ENCODE measurements around the gene CPNE7.

Gene CPNE7

GRCh38 chr16:89530401-89531381, 44.9 kb upstream of the CPNE7 start:
- Histone ChIP-seq H3K4me1 (ENCODE audit: control insufficient read depth, insufficient read depth, low read length) (no peaks in the 10 kb centered on the region), H3K4me3 (ENCODE audit: low read depth, low read length) (no peak overlapping the region), H3K36me3 (ENCODE audit: control insufficient read depth in 2 of 2, insufficient read depth in 1 of 2, low read length in 2 of 2) (peaks cover 36 to 93% of the 10 kb centered on the region in 2 experiments), H3K9me3 (ENCODE audit: control insufficient read depth, insufficient read depth, low read depth, low read length) (no peaks in the 10 kb centered on the region), H3K27ac (ENCODE audit: extremely low read depth, low read depth, low read length) (no peak overlapping the region)
- TF ChIP-seq BCL11A (tag by site-specific recombination; IDR thresholded peaks at IDR 0.05; ENCODE audit: low read depth) (no peak), ZNF571 (tag by site-specific recombination; IDR thresholded peaks at IDR 0.05) (no peak), ZBTB20 (tag by site-specific recombination; IDR thresholded peaks at IDR 0.05) (no peak), ZNF416 (tag by site-specific recombination; IDR thresholded peaks at IDR 0.05) (no peak), ZNF239 (tag by site-specific recombination; IDR thresholded peaks at IDR 0.05) (no peak), ZNF169 (tag by site-specific recombination; IDR thresholded peaks at IDR 0.05) (no peak), ZNF274 (IDR thresholded peaks at IDR 0.05; ENCODE audit: low read length) (no peak), ZNF274 (tag by site-specific recombination; IDR thresholded peaks at IDR 0.05; ENCODE audit: borderline replicate concordance) (no peak), BCL6B (tag by site-specific recombination; IDR thresholded peaks at IDR 0.05) (no peak), ZNF248 (tag by site-specific recombination; IDR thresholded peaks at IDR 0.05) (no peak), ZNF280D (tag by site-specific recombination; IDR thresholded peaks at IDR 0.05) (no peak), ZNF560 (tag by site-specific recombination; IDR thresholded peaks at IDR 0.05; ENCODE audit: borderline replicate concordance) (no peak), ZFHX2 (tag by site-specific recombination; conservative IDR thresholded peaks at IDR 0.05) (no peak), GFI1B (tag by site-specific recombination; IDR thresholded peaks at IDR 0.05) (no peak), ZNF23 (tag by site-specific recombination; IDR thresholded peaks at IDR 0.05; ENCODE audit: borderline replicate concordance) (no peak), ZNF521 (tag by site-specific recombination; IDR thresholded peaks at IDR 0.05) (no peak)
- TF ChIP-seq, protein P1, sequence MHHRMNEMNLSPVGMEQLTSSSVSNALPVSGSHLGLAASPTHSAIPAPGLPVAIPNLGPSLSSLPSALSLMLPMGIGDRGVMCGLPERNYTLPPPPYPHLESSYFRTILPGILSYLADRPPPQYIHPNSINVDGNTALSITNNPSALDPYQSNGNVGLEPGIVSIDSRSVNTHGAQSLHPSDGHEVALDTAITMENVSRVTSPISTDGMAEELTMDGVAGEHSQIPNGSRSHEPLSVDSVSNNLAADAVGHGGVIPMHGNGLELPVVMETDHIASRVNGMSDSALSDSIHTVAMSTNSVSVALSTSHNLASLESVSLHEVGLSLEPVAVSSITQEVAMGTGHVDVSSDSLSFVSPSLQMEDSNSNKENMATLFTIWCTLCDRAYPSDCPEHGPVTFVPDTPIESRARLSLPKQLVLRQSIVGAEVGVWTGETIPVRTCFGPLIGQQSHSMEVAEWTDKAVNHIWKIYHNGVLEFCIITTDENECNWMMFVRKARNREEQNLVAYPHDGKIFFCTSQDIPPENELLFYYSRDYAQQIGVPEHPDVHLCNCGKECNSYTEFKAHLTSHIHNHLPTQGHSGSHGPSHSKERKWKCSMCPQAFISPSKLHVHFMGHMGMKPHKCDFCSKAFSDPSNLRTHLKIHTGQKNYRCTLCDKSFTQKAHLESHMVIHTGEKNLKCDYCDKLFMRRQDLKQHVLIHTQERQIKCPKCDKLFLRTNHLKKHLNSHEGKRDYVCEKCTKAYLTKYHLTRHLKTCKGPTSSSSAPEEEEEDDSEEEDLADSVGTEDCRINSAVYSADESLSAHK (tag by site-specific recombination; IDR thresholded peaks at IDR 0.05): no peak
- TF ChIP-seq, protein P2, sequence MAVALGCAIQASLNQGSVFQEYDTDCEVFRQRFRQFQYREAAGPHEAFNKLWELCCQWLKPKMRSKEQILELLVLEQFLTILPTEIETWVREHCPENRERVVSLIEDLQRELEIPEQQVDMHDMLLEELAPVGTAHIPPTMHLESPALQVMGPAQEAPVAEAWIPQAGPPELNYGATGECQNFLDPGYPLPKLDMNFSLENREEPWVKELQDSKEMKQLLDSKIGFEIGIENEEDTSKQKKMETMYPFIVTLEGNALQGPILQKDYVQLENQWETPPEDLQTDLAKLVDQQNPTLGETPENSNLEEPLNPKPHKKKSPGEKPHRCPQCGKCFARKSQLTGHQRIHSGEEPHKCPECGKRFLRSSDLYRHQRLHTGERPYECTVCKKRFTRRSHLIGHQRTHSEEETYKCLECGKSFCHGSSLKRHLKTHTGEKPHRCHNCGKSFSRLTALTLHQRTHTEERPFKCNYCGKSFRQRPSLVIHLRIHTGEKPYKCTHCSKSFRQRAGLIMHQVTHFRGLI (tag by site-specific recombination; IDR thresholded peaks at IDR 0.05): no peak
- ChIA-PET CTCF (no interaction called here), POLR2A (no interaction called here)

Data from HEK293 (cell line).